GM15510 (cell line): ENCODE results near the gene EVPL.

Experiments used
- POLR2A ChIP-seq: IDR thresholded peaks from 3 replicates; pipeline ENCODE4 v1.6.1; 2011; ENCODE audit warnings: borderline replicate concordance; ENCODE audit not compliant: insufficient read length; ENCODE audit errors: extremely low read depth

Gene EVPL

DNA sequence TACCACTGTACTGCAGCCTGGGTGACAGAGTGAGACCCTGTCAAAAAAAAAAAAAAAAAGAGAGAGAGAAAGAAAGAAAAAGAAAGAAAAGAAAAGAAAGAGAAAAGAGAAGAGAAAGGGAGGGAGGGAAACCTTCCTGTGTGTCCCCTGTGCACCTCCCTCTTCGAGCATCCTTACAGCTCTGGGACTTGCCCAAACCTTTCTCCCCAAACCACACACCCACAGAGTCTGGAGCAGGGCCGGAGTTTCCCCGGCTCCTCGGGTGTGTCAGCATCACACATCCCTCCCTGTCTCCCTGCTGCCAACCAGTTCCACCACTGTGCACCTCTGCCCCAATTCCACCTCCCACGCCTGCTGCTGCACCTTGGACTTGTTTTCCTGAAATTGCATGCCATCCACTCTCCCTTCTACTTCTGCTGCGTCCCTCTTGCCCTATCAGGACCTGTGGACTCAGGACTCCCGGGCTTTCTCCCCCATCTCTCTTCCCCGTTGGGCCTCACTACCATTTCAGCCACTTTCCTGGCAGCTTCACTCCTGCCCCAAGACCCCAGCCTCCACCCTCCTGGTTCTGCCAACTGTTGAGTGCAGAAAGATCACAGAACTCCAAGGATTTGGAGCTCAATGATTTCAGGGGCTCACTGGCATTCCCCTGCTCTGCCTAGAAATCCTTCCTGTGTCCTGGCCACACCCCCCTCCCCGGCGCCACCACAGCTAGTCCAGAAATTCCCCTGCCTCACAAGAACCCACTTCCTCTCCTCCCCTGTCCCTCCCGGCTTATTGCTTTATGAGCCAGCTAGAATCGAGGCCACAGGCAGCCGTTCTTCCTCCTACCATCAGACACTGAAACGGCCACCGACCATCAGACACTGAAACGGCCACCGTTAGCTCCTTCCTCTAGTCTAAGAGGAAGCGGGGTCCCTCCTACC is 30.2 kb downstream of the EVPL start:
- TF ChIP-seq POLR2A, result no peak

DNA sequence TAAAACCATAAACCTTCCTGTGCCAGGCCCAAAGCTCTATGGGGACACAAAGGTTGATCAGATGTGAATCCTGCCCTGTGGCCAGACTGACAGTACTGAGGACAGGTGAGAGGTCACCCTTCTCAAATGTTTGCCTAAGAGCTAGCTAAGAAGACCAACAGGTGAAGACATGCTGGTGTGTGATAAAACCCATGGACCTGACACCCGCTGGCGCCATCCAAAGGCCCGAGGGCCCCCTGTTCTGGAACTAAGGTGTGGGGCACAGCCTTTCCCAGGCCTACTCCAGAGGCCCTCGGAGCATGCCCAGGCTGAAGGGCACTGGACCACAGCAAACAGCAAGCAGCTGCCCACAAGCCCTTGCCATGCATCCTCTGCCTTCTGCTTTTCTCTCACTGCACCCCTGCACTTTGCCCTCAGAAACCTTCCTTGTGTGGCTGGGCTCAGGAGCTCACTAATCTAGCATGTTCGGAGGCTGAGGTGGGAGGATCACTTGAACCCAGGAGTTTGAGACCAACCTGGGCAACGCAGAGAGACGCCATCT is 31.7 kb downstream of the EVPL start:
- TF ChIP-seq POLR2A, result no peak

DNA sequence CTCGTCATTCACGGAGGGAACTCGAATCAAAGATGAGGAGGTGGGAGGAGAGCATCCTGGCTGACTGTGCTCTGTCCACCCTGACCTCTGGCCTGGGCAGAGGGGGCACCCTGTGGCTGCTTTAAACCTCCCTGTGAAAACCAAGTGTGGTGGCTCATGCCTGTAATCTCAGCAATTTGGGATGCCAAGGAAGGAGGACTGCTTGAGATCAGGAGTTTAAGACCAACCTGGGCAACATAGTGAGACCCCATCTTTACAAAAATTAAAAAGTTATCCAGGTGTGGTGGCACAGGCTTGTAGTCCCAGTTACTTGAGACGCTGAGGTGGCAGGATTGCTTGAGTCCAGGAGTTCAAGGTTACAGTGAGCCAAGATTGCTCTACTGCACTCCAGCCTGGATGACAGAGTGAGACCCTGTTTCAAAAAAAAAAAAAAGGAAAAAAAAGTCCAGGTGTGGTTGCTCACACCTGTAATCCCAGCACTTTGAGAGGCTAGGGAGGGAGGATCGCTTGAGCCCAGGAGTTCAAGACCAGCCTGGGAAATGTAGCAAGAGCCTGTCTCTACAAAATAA is 32.2 kb downstream of the EVPL start:
- TF ChIP-seq POLR2A, result no peak

DNA sequence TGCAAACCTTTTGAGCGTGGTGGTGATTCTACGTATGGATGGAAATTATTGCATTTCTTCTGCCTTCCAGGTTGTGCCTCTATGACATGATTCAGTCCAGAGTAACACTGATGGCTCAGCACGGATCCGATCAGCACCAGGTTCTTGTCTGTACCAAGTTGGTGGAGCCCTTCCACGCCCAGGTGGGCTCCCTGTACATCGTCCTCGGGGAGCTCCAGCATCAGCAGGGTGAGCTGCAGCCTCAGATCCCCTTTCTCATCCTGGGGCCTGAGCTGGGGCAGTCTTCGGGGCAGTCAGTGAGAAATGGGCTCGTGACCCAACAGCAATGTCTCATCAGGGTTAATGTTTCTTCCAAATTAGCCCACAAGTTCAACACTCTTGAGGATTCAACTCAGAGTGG is 35.7 kb downstream of the EVPL start:
- no peak for TF ChIP-seq POLR2A

DNA sequence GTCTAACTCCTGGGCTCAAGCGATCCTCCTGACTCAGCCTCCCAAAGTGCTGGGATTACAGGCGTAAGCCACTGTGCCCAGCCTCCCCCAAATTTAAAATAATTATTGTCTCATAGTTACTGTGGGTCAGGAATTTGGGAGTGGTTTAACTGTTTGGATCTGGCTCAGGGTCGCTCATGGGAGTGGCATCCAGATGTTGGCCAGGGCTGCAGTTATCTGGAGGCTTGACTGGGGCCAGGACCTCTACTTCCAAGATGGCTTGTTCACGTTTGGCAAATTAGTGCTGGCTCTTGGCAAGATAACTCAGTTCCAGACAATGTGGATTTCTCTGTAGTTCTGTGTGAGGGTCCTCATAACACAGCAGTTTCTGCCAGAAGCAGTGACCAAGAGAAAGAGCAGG is 40.1 kb downstream of the EVPL start:
- TF ChIP-seq POLR2A, result no peak

DNA sequence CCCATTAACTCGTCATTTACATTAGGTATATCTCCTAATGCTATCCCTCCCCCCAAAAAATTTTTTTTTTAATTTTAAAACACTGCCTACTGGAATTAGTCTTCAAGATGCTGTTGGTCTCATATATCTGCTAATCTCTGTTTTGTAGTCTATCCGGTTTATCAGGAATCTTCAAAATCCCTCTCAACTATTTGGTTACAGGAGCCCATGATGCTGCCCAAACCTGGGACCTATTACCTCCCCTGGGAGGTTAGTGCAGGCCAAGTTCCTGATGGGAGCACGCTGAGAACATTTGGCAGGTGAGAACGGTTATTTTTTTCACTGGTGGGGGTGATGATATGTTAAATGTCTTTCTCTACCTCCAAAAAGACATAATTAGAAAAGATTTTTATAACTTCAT is 41.1 kb downstream of the EVPL start:
- no peak for TF ChIP-seq POLR2A

DNA sequence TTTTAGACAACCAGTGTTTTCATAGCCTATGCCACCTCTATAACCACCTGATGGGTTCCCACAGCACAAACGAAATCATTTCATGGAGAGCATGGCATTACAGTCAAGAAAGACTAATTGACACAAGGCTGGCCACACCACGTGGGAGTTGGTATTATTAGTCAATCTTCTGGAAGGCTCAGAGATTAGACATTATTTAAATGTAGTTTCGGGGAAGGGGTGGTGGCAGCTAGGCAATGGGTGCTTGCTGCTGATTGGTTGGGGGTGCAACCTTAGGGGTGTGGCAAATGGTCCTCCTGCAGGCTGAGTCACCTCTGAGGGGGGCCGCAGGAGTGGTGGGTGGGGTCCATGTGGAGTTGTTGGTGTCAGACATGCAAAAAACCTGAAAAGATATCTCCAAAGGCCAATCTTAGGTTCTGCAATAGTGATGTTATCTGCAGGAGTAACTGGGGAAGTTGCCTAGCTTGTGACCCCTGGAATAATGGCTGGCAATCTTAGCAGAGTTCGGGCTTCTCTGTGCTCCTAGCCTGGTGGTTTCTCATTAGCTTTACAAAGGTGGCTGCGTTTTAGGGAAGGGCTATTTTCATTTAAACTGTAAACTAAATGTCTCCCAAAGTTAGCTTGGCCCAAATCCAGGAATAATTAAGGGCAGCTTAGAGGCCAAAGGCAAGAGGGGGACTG is 43.5 kb downstream of the EVPL start:
- no peak for TF ChIP-seq POLR2A

DNA sequence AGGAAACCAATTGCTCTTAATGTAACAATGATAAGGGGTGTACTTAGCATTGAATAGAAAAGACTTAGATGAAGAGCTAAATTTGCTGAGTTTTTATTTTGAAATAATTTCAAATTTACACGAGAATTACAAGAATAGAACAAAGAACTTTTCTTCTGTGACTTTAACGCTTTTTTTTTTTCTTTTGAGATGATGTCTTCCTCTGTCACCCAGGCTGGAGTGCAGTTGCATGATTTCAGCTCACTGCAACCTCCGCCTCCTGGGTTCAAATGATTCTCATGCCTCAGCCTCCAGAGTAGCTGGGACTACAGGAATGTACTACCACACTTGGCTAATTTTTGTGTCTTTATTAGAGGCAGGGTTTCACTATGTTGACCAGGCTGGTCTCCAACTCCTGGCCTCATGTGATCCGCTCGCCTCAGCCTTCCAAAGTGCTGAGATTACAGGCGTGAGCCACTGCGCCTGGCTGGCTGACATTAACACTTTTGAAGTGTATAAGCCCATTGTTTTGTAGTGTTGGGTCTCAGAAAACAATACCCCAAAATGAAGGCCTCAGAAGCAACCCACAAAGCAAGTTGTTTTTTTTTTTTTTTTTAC is 46.0 kb downstream of the EVPL start:
- TF ChIP-seq POLR2A, result no peak

DNA sequence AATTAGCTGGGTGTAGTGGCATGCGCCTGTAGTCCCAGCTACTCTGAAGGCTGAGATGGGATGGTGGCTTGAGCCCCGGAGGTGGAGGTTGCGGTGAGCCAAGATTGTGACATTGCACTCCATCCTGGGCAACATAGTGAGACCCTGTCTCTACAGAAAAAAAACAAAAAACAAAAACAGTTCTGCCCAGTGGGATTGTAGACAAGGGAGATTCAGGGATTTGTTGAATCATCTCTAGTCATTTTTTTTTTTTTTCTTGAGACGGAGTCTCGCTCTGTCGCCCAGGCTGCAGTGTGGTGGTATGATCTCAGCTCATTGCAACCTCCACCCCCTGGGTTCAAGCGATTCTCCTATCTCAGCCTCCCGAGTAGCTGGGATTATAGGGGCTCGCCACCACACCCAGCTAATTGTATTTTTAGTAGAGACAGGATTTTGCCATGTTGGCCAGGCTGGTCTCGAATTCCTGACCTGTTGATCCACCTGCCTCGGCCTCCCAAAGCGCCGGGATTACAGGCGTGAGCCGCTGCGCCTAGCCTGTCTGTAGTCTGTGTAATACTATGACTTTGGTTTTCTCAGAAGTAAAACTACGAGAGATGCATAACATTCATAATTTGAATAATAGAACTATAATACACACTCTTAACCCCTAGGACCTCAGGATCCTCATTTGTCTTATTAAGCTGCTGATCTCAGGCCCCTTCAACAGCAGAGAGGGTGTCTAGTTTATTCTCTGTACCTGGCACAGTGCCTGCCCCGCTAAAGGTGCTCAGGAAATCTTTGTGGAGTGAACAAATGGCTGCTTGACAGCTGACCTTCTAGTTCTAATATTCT is 46.7 kb downstream of the EVPL start:
- TF ChIP-seq POLR2A, result no peak

DNA sequence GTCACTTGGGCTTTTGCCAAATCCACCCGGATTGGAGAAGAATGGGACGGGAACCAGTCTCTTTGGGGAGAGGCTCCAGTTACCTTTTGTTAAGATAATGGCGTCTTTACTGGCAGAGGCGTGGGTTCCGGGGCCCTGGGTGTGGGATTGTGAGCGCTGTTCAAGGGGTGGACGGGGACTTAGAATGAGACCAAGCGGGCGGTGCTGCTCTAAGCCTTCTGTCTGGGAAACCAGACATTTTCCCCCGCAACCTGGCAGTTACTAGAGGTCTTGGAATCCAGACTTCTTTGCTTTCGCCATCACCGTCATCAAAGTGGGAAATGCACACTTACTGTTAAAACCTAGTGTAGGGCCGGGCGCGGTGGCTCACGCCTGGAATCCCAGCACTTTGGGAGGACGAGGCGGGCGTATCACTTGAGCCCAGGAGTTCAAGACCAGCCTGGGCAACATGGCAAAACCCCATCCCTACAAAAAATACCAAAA is 47.4 kb downstream of the EVPL start:
- no peak for TF ChIP-seq POLR2A

DNA sequence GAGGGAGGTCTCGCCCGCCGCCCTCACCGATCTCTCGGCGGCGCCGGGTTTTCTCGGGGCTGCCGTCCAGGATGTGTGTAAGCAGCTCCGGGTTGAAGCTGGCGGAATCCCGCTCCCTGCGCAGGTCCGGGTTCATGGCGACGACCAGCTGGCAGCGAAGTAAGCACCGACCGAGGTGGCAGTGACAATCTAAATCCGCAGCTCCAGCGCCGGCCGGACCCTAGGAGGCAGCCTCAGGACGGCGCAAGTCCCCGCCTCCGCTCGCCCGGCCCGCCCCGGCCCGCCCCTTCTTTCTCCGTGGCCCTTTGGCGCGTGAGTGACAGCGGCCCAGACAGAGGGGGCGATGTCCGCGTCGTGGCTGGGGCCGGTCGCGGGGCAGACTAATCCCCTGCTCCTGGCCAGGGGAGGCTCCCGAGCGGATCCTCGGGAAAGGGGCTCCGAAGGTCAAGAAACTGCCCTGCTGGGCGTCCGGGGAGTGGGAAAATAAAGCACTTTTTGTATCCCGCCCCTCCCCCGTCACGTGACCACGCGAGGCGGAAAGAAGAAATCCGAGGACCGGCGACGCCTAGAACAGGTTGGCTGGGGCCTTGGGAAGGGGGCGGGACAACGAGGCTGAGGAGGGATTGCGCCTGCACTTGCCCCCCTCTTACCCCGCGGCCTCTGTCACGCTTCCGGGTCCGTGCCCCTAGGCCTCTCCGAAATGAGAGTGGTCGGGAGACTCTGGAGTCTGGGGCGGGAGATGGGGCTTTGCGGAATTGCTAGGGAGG is 48.0 kb downstream of the EVPL start, which contains the start of the genes ACOX1 and TEN1:
Gene ACOX1 (minus strand): TSS at position 229 of the 767 bp plus-strand sequence. CDS start 93 bp downstream, at position 136.
Gene TEN1 (plus strand): TSS at position 303 of the 767 bp plus-strand sequence. CDS start 6,953 bp downstream, outside the sequence.
- TF ChIP-seq POLR2A, result peak; percentile 96

DNA sequence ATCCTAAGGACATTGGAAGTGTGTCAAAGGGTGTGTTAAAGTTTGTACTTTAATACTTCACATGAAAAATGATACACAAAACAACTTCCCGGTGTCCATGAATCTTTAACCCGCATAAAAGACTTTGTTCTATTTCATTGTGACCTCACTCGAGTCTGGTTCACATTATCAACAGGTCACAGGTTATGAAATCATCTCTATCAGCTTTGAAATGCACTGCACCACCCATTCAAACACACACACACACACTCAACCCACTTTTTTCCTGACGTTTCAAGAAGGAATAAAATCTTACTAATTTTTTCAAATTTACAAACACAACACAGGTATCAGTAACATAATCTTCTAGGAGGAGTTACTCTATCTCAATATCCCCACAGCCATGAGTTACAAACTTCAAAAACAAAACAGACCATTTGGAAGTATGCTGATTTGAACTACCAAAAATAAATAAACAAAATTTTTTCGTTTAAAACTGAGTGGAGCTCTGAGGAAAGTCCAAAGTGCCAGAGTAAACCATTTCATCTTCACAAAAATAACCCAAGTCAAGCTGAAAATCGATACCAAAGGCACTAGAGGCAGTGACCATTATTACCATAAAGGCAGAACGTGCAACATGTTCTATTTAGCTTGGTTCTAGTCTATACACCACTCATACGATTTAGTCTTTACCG is 50.8 kb downstream of the EVPL start:
- TF ChIP-seq POLR2A, result no peak

DNA sequence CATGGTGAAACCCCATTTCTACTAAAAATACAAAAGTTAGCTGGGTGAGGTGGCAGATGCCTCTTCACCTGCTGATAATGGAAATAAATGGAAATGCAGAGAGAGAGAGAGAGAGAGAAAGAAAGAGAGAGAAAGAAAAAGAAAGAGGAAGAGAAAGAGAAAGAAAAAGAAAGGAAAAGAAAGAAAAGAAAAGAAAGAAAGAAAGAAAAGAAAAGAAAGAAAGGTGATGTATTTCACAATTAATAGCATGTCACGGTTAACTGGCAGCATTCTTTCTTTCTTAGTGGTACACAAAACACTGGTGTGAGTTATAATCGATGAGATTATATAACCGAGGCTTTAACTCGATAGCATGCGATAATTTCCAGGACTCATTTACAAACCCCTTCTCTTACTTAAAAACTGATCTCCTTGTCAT is 51.3 kb downstream of the EVPL start:
- no peak for TF ChIP-seq POLR2A

DNA sequence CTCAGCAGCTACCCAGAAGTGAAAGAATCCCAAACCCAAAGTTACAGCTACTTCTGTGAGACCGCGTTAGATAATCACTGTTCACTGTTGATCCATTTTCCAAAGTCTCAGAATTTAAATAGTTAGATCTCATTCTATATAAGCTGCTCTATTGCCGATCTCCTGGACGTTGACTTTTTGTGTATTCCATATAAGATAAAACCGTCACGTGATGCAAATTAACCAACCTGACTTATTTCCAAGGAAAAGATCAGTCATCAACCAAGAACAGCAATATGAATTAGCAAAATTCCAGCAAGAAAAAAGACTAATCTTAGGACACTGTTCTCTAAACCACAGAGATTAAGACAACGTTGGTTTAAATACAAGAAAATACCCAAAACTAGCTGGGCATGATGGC is 56.5 kb downstream of the EVPL start:
- TF ChIP-seq POLR2A, result no peak
